ENCODE data around the gene ALDH8A1.

- TF ChIP-seq MAX (IDR thresholded peaks at IDR 0.05) (no peak), CTCF (IDR thresholded peaks at IDR 0.05) (no peak), SMC3 (IDR thresholded peaks at IDR 0.05) (no peak), RAD21 (conservative IDR thresholded peaks at IDR 0.05 in 1 of 2, IDR thresholded peaks at IDR 0.05 in 1 of 2) (no peak), ELK1 (IDR thresholded peaks at IDR 0.05; ENCODE audit: low read depth, low read length) (no peak), CHD2 (IDR thresholded peaks at IDR 0.05; ENCODE audit: low read length, partially characterized antibody) (no peak)
These were observed 581 bp upstream of the ALDH8A1 start for GRCh38 chr6:134950482-134950881.

Data from A549 (cell line).